Neural progenitor cell (in vitro differentiated cells): ENCODE results near the gene CFAP20DC. TPM values are rescaled to one million over a fixed set of nuclear protein-coding genes. Genes with fewer than 3 reads are reported as not detected.
"Not testable (repeated sequence)": the region's sequence is repeated elsewhere in the genome, so short reads cannot be mapped to it uniquely, and the experiment has no call there.

Experiments
- DNase-seq: peaks from one replicate; pipeline ENCODE4 v3.0.0-alpha.2; 2016; ENCODE audit warnings: low spot score
- H2AFZ ChIP-seq: fragments of 200-600 bp; sonication (generic); replicated peaks from 2 replicates; pipeline ENCODE4 v1.6.1; 2016; ENCODE audit warnings: antibody characterized with exemption
- H3F3A ChIP-seq: fragments of 200-600 bp; sonication (generic); 2 replicates; pipeline ENCODE4 v1.6.1; 2016; ENCODE audit warnings: antibody characterized with exemption, low read depth
- H3K27ac ChIP-seq: fragments of 200-600 bp; sonication (generic); 2 replicates; pipeline ENCODE4 v1.5.1; 2016; ENCODE audit warnings: mild to moderate bottlenecking
- H3K27me3 ChIP-seq: fragments of 200-600 bp; sonication (generic); 2 replicates; pipeline ENCODE4 v1.6.1; 2016; ENCODE audit warnings: mild to moderate bottlenecking, moderate library complexity
- H3K36me3 ChIP-seq: fragments of 200-600 bp; sonication (generic); 2 replicates; pipeline ENCODE4 v1.5.1; 2016
- H3K4me1 ChIP-seq: fragments of 200-600 bp; sonication (generic); 2 replicates; pipeline ENCODE4 v1.6.1; 2016; ENCODE audit warnings: mixed run types
- H3K4me2 ChIP-seq: fragments of 200-600 bp; sonication (generic); 2 replicates; pipeline ENCODE4 v1.6.1; 2016
- H3K4me3 ChIP-seq: fragments of 200-600 bp; sonication (generic); 2 replicates; pipeline ENCODE4 v1.5.1; 2016
- H3K79me2 ChIP-seq: fragments of 200-600 bp; sonication (generic); 2 replicates; pipeline ENCODE4 v1.6.1; 2016; ENCODE audit warnings: low read depth
- H3K9ac ChIP-seq: fragments of 200-600 bp; sonication (generic); 2 replicates; pipeline ENCODE4 v1.6.1; 2016
- H3K9me3 ChIP-seq: fragments of 200-600 bp; sonication (generic); 2 replicates; pipeline ENCODE4 v1.5.1; 2016; ENCODE audit warnings: low read depth
- H4K20me1 ChIP-seq: fragments of 200-600 bp; sonication (generic); 2 replicates; pipeline ENCODE4 v1.6.1; 2016; ENCODE audit warnings: low read depth
- H3K27ac Mint-ChIP-seq: 3 replicates; pipeline ENCODE4 v1.8.0; 2021; ENCODE audit warnings: mixed read lengths
- H3K27me3 Mint-ChIP-seq: 2 replicates; pipeline ENCODE4 v1.8.0; 2022; ENCODE audit warnings: low read depth, mild to moderate bottlenecking, inconsistent platforms, moderate library complexity, mixed read lengths; ENCODE audit not compliant: insufficient read depth
- H3K36me3 Mint-ChIP-seq: 3 replicates; pipeline ENCODE4 v1.8.0; 2021; ENCODE audit warnings: mixed read lengths
- H3K4me1 Mint-ChIP-seq: 3 replicates; pipeline ENCODE4 v1.8.0; 2021; ENCODE audit warnings: mixed read lengths
- H3K4me3 Mint-ChIP-seq: 3 replicates; pipeline ENCODE4 v1.8.0; 2021; ENCODE audit warnings: mild to moderate bottlenecking, moderate library complexity, mixed read lengths
- H3K9me3 Mint-ChIP-seq: 3 replicates; pipeline ENCODE4 v1.8.0; 2020; ENCODE audit warnings: mixed read lengths
- CTCF ChIP-seq: fragments of 200-600 bp; sonication (generic); IDR thresholded peaks from 2 replicates; pipeline ENCODE4 v1.5.1; 2017; ENCODE audit warnings: antibody characterized with exemption, mild to moderate bottlenecking
- EZH2 ChIP-seq: fragments of 200-600 bp; sonication (generic); IDR thresholded peaks from 2 replicates; pipeline ENCODE4 v1.6.1; 2017; ENCODE audit warnings: antibody characterized with exemption, mild to moderate bottlenecking, moderate library complexity
- EZH2phosphoT487 ChIP-seq: fragments of 200-600 bp; sonication (generic); IDR thresholded peaks from 2 replicates; pipeline ENCODE4 v1.6.1; 2017; ENCODE audit warnings: antibody characterized with exemption
- total RNA-seq: library from RNA; depleted of rRNA; stranded (reverse); fragments of >200 nt; gene quantifications from 2 replicates; pipeline ENCODE4 v1.2.3, GENCODE V29; 2015; ENCODE audit warnings: low replicate concordance

The CFAP20DC gene
- total RNA-seq, 1 donor from 2014 or later = 14.0 TPM

- H3F3A ChIP-seq = no peaks in the 10 kb centered on the region
- DNase-seq = no peak
- no peaks in the 10 kb centered on the region for H3K36me3 ChIP-seq
- Mint-ChIP-seq H3K4me3 (no peak overlapping the region), H3K36me3 (no peaks in the 10 kb centered on the region), H3K4me1 (no peaks in the 10 kb centered on the region), H3K27ac (no peak overlapping the region), H3K27me3 (peaks cover 2% of the 10 kb centered on the region), H3K9me3 (no peaks in the 10 kb centered on the region)
- no peaks in the 10 kb centered on the region for H3K4me1 ChIP-seq
- no peaks in the 10 kb centered on the region for H3K27me3 ChIP-seq
- H2AFZ ChIP-seq = no peak overlapping the region
- H3K9me3 ChIP-seq = no peaks in the 10 kb centered on the region
- TF ChIP-seq EZH2 (no peak), EZH2phosphoT487 (no peak), CTCF (no peak)
- H3K9ac ChIP-seq = no peak overlapping the region
- H3K27ac ChIP-seq = no peak overlapping the region
- H3K4me2 ChIP-seq = no peak overlapping the region
- no peaks in the 10 kb centered on the region for H4K20me1 ChIP-seq
- H3K4me3 ChIP-seq = no peak overlapping the region
- no peaks in the 10 kb centered on the region for H3K79me2 ChIP-seq
Measured at GRCh38 chr3:58707390-58707930, 342.4 kb downstream of the CFAP20DC start.

DNA sequence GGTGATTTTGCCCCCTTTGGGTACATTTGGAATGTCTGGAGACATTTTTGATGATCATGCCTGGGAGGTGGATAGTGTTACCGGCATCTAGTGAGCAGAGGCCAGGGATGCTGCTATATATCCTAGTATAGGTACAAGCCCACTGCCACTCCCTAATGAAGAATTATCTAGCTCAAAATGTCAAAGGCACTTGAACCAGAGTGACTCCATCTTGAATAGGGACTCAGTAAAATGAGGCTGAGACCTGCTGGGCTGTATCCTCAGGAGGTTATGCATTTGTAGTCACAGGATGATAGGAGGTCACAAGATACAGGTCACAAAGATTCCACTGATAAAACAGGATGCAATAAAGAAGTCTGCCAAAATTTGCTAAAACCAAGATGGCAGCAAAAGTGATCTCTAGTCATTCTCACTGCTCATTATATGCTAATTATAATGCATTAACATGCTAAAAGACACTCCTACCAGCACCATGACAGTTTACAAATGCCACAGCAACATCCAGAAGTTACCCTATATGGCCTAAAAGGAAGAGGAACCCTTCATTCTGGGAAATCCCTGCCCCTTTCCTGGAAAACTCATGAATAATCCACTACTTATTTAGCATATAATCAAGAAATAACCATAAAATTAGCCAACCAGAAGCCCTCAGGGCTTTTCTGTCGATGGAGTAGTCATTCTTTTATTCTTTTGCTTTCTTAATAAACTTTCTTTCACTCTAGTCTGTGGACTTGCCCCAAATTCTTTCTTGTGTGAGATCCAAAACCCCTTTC is 343.2 kb downstream of the CFAP20DC start:
- Histone ChIP-seq H3K36me3 (no peaks in the 10 kb centered on the region), H3F3A (no peaks in the 10 kb centered on the region), H2AFZ (no peak overlapping the region), H3K9ac (no peak overlapping the region), H3K4me3 (no peak overlapping the region), H3K27ac (no peak overlapping the region), H4K20me1 (no peaks in the 10 kb centered on the region), H3K4me1 (no peaks in the 10 kb centered on the region), H3K9me3 (no peaks in the 10 kb centered on the region), H3K27me3 (no peaks in the 10 kb centered on the region), H3K4me2 (no peak overlapping the region), H3K79me2 (no peaks in the 10 kb centered on the region)
- H3K27me3 Mint-ChIP-seq = no peaks in the 10 kb centered on the region
- no peaks in the 10 kb centered on the region for H3K36me3 Mint-ChIP-seq
- H3K27ac Mint-ChIP-seq = no peak overlapping the region
- DNase-seq = no peak
- H3K4me1 Mint-ChIP-seq = no peaks in the 10 kb centered on the region
- TF ChIP-seq EZH2phosphoT487 (no peak), CTCF (no peak), EZH2 (no peak)
- no peak overlapping the region for H3K4me3 Mint-ChIP-seq
- no peaks in the 10 kb centered on the region for H3K9me3 Mint-ChIP-seq

- H2AFZ ChIP-seq = no peak overlapping the region
Measured at GRCh38 chr3:58704745-58705144, 345.1 kb downstream of the CFAP20DC start.

GRCh38 chr3:58704304-58704703 is 345.5 kb downstream of the CFAP20DC start:
- H3K27ac ChIP-seq, H3F3A ChIP-seq, H3K4me1 Mint-ChIP-seq, H3K9me3 ChIP-seq, H3K4me2 ChIP-seq, H3K79me2 ChIP-seq, H2AFZ ChIP-seq, H3K36me3 Mint-ChIP-seq, H3K9me3 Mint-ChIP-seq, H3K9ac ChIP-seq, H3K27me3 Mint-ChIP-seq, H3K27me3 ChIP-seq, H3K4me3 ChIP-seq, H3K4me3 Mint-ChIP-seq, DNase-seq, H4K20me1 ChIP-seq, H3K27ac Mint-ChIP-seq, H3K4me1 ChIP-seq, H3K36me3 ChIP-seq: not testable (repeated sequence)

More at GRCh38 chr3:58704745-58705144, 345.1 kb downstream of the CFAP20DC start:
- Mint-ChIP-seq H3K27ac (no peak overlapping the region), H3K36me3 (no peaks in the 10 kb centered on the region), H3K4me3 (no peak overlapping the region), H3K4me1 (no peaks in the 10 kb centered on the region), H3K27me3 (no peaks in the 10 kb centered on the region), H3K9me3 (no peaks in the 10 kb centered on the region)
- no peaks in the 10 kb centered on the region for H3K4me1 ChIP-seq
- no peaks in the 10 kb centered on the region for H3K9me3 ChIP-seq
- no peak overlapping the region for H3K27ac ChIP-seq
- no peak overlapping the region for H3K9ac ChIP-seq
- no peak overlapping the region for H3K4me2 ChIP-seq
- H4K20me1 ChIP-seq = no peaks in the 10 kb centered on the region
- TF ChIP-seq CTCF = no peak
- no peak for TF ChIP-seq EZH2
- TF ChIP-seq EZH2phosphoT487 = no peak
- H3K4me3 ChIP-seq = no peak overlapping the region
- H3K36me3 ChIP-seq = no peaks in the 10 kb centered on the region
- DNase-seq = no peak
- no peaks in the 10 kb centered on the region for H3K79me2 ChIP-seq
- no peaks in the 10 kb centered on the region for H3F3A ChIP-seq
- no peaks in the 10 kb centered on the region for H3K27me3 ChIP-seq
